SK-N-SH (cell line): ENCODE measurements around the gene SERPINH1. TPM values are rescaled to one million over a fixed set of nuclear protein-coding genes. Genes with fewer than 3 reads are reported as not detected.

Experiments
- CTCF ChIA-PET: fragments of 300-600, 350-600 bp; formaldehyde crosslinking; extraction: SDS; loops from one replicate; lab custom pipeline; 2021; lab: Yijun Ruan, JAX
- POLR2A ChIA-PET: fragments of 350-600 bp; sonication (Branson Sonifier 250); formaldehyde crosslinking; extraction: SDS; loops from one replicate; lab custom pipeline; 2020; ENCODE audit warnings: antibody characterized with exemption, inconsistent platforms; lab: Yijun Ruan, JAX
- DNase-seq: peaks from one replicate; pipeline ENCODE4 v3.0.0; 2012
- H2AFZ ChIP-seq: fragments of 200-600 bp; sonication (generic); 2 replicates; pipeline ENCODE4 v1.8.1; 2016; ENCODE audit warnings: antibody characterized with exemption, mild to moderate bottlenecking, low read depth
- H3F3A ChIP-seq: fragments of 200-600 bp; sonication (generic); replicated peaks from 2 replicates; pipeline ENCODE3; 2016; ENCODE audit warnings: antibody characterized with exemption, mild to moderate bottlenecking; ENCODE audit not compliant: insufficient read depth
- H3K27ac ChIP-seq, 2 experiments: fragments of 200-500 bp in 1 of 2; fragments of 200-600 bp in 1 of 2; sonication (Bioruptor generic) in 1 of 2; sonication (generic), shearing (Covaris generic) in 1 of 2; 2 replicates each; pipeline versions ENCODE4 v1.5.1 to v1.6.1; 2014 to 2016; ENCODE audit warnings: low read depth in 2 of 2, inconsistent platforms in 1 of 2, low read length in 1 of 2, mild to moderate bottlenecking in 1 of 2, mixed read lengths in 1 of 2
- H3K27me3 ChIP-seq: fragments of 200-600 bp; sonication (generic), shearing (Covaris generic); 2 replicates; pipeline ENCODE4 v1.6.1; 2016; ENCODE audit warnings: mixed run types; ENCODE audit not compliant: insufficient read depth
- H3K36me3 ChIP-seq, 2 experiments: fragments of 200-500 bp in 1 of 2; fragments of 200-600 bp in 1 of 2; sonication (Bioruptor generic) in 1 of 2; sonication (generic) in 1 of 2; replicated peaks in 1 of 2; 2 replicates each; pipeline versions ENCODE3 to v1.5.1; 2014 to 2016; ENCODE audit warnings: low read length in 1 of 2, mild to moderate bottlenecking in 1 of 2; ENCODE audit not compliant: insufficient read depth in 2 of 2, control insufficient read depth in 1 of 2
- H3K4me1 ChIP-seq, 2 experiments: fragments of 200-500 bp in 1 of 2; fragments of 200-600 bp in 1 of 2; sonication (Bioruptor generic) in 1 of 2; sonication (generic), shearing (Covaris generic) in 1 of 2; 2 replicates each; pipeline versions ENCODE4 v1.5.1 to v1.6.1; 2014 to 2016; ENCODE audit warnings: low read depth in 1 of 2, low read length in 1 of 2, mixed run types in 1 of 2; ENCODE audit not compliant: insufficient read depth in 2 of 2, control insufficient read depth in 1 of 2
- H3K4me2 ChIP-seq: fragments of 200-600 bp; sonication (generic), shearing (Covaris generic); 2 replicates; pipeline ENCODE4 v1.6.1; 2017; ENCODE audit warnings: mixed run types
- H3K4me3 ChIP-seq, 2 experiments: fragments of 200-500 bp in 1 of 2; fragments of 200-600 bp in 1 of 2; sonication (Bioruptor generic) in 1 of 2; sonication (generic), shearing (Covaris generic) in 1 of 2; 2 replicates each; pipeline versions ENCODE4 v1.5.1 to v1.8.1; 2014 to 2016; ENCODE audit warnings: low read depth in 2 of 2, inconsistent platforms in 1 of 2, low read length in 1 of 2, mild to moderate bottlenecking in 1 of 2, mixed read lengths in 1 of 2, moderate library complexity in 1 of 2
- H3K79me2 ChIP-seq: fragments of 200-600 bp; sonication (generic); 2 replicates; pipeline ENCODE4 v1.8.1; 2017; ENCODE audit warnings: mild to moderate bottlenecking; ENCODE audit not compliant: insufficient read depth
- H3K9ac ChIP-seq: fragments of 200-600 bp; sonication (generic); 2 replicates; pipeline ENCODE4 v1.6.1; 2017; ENCODE audit warnings: mixed run types
- H3K9me2 ChIP-seq: fragments of 200-600 bp; sonication (generic); 2 replicates; pipeline ENCODE4 v1.6.1; 2017; ENCODE audit warnings: mixed run types
- H3K9me3 ChIP-seq: fragments of 200-600 bp; sonication (generic); 2 replicates; pipeline ENCODE4 v1.6.1; 2017; ENCODE audit warnings: mixed run types, mild to moderate bottlenecking, moderate library complexity
- H4K20me1 ChIP-seq: fragments of 200-600 bp; sonication (generic); 2 replicates; pipeline ENCODE4 v1.6.1; 2017; ENCODE audit warnings: mild to moderate bottlenecking, mixed run types; ENCODE audit not compliant: insufficient read depth
- CTCF ChIP-seq: fragments of 200-600 bp; sonication (generic); IDR thresholded peaks from 2 replicates; pipeline ENCODE4 v1.6.1; 2017; ENCODE audit warnings: antibody characterized with exemption, mild to moderate bottlenecking, moderate library complexity
- ELF1 ChIP-seq: IDR thresholded peaks from 2 replicates; pipeline ENCODE4 v1.4.0; 2012
- FOSL2 ChIP-seq: IDR thresholded peaks from 2 replicates; pipeline ENCODE4 v1.4.0; 2012; ENCODE audit warnings: low read depth, mild to moderate bottlenecking, moderate library complexity, borderline replicate concordance
- FOXM1 ChIP-seq: IDR thresholded peaks from 2 replicates; pipeline ENCODE4 v1.4.0; 2012; ENCODE audit warnings: low read depth, mild to moderate bottlenecking
- IRF3 ChIP-seq: fragments of 150-350 bp; IDR thresholded peaks from 2 replicates; pipeline ENCODE4 v1.6.1; 2016; ENCODE audit warnings: mild to moderate bottlenecking, low read depth, low read length
- JUND ChIP-seq: IDR thresholded peaks from 2 replicates; pipeline ENCODE4 v1.4.0; 2012
- MAX ChIP-seq: IDR thresholded peaks from 2 replicates; pipeline ENCODE4 v1.4.0; 2012; ENCODE audit warnings: low read depth
- MEF2A ChIP-seq: IDR thresholded peaks from 2 replicates; pipeline ENCODE4 v1.4.0; 2012; ENCODE audit warnings: low read depth, borderline replicate concordance
- POLR2AphosphoS5 ChIP-seq: IDR thresholded peaks from 2 replicates; pipeline ENCODE4 v1.6.1; 2012; ENCODE audit warnings: low read depth, low read length
- RAD21 ChIP-seq: IDR thresholded peaks from 2 replicates; pipeline ENCODE4 v1.6.1; 2012; ENCODE audit warnings: mild to moderate bottlenecking, low read length
- REST ChIP-seq: IDR thresholded peaks from 2 replicates; pipeline ENCODE4 v1.6.1; 2012; ENCODE audit warnings: mild to moderate bottlenecking, low read depth, low read length, moderate library complexity
- SIN3A ChIP-seq: IDR thresholded peaks from 2 replicates; pipeline ENCODE4 v1.6.1; 2012; ENCODE audit warnings: low read depth, mild to moderate bottlenecking, low read length, moderate library complexity, borderline replicate concordance
- TCF12 ChIP-seq: IDR thresholded peaks from 2 replicates; pipeline ENCODE4 v1.4.0; 2012
- TEAD4 ChIP-seq: IDR thresholded peaks from 2 replicates; pipeline ENCODE4 v1.4.0; 2012; ENCODE audit warnings: mild to moderate bottlenecking, borderline replicate concordance; ENCODE audit not compliant: insufficient read depth
- ZBTB33 ChIP-seq: IDR thresholded peaks from 2 replicates; pipeline ENCODE4 v1.4.0; 2012; ENCODE audit warnings: low read depth, borderline replicate concordance
- WGBS: methylation state at CpG from one replicate; pipeline ENCODE4 v1.1.6; 2017; ENCODE audit warnings: low lambda C conversion rate; 5-methylcytosine and 5-hydroxymethylcytosine counted together
- polyA plus RNA-seq, 3 experiments: library from polyadenylated mRNA; depleted of rRNA; stranded (reverse); fragments of >200 nt; gene quantifications; 2 replicates each; pipeline ENCODE4 v1.2.3, GENCODE V29; 2012

The SERPINH1 gene
- polyA plus RNA-seq, 1 of the 3 experiments (the other 2 are of a cell fraction), result 293 TPM

GRCh38 chr11:75518771-75519653 lies 43.0 kb upstream of the SERPINH1 start:
- CTCF ChIA-PET, result interaction anchor here (0.6 to 3.1 kb wide), 6 partner anchors 9 to 111 kb away, joined by 3 to 12 read pairs (median 3); no protein-coding TSS in a partner anchor
- POLR2A ChIA-PET, result no interaction called here
- Histone ChIP-seq H2AFZ (no peak overlapping the region), H4K20me1 (no peaks in the 10 kb centered on the region), H3K4me1 (peaks cover 0 to 24% of the 10 kb centered on the region in 2 experiments; a peak in 1 of 4 replicates), H3K9me2 (no peaks in the 10 kb centered on the region), H3K27ac (no peak overlapping the region), H3K27me3 (no peaks in the 10 kb centered on the region), H3K79me2 (no peaks in the 10 kb centered on the region), H3K9ac (no peak overlapping the region), H3K9me3 (no peaks in the 10 kb centered on the region), H3K4me3 (no peak overlapping the region), H3F3A (no peaks in the 10 kb centered on the region), H3K36me3 (no peaks in the 10 kb centered on the region), H3K4me2 (no peak overlapping the region)
- TF ChIP-seq POLR2AphosphoS5 (no peak), IRF3 (no peak), REST (no peak), MEF2A (no peak), FOSL2 (no peak), CTCF (no peak), TCF12 (no peak), RAD21 (no peak), TEAD4 (no peak), ZBTB33 (no peak), ELF1 (no peak), FOXM1 (no peak), MAX (no peak), JUND (no peak), SIN3A (no peak)
- DNase-seq, result no peak
- WGBS, result 77% methylated on average over 9 of the region's 9 CpGs
